Tibial nerve (tissue), 4 donors: ENCODE results near the gene CTSF. TPM values are rescaled to one million over a fixed set of nuclear protein-coding genes. Genes with fewer than 3 reads are reported as not detected.

Source experiments
- DNase-seq, 2 donors: peaks; one replicate each; pipeline ENCODE4 v3.0.0-alpha.2; 2019; ENCODE audit warnings: low spot score in 2 of 2
- H3K27ac ChIP-seq, 4 donors: fragments of 200-600 bp; sonication (generic) in 3 of 4; one replicate each; pipeline ENCODE4 v1.5.1; 2017 to 2019; ENCODE audit warnings: mild to moderate bottlenecking in 1 of 4
- H3K27me3 ChIP-seq, 2 donors: fragments of 200-600 bp; sonication (generic) in 1 of 2; one replicate each; pipeline versions ENCODE4 v1.5.1 to v1.6.0; 2017 to 2019
- H3K36me3 ChIP-seq, 3 donors: fragments of 200-600 bp; sonication (generic); one replicate each; pipeline ENCODE4 v1.5.1; 2018 to 2019
- H3K4me1 ChIP-seq, 4 donors: fragments of 200-600 bp; sonication (generic) in 3 of 4; one replicate each; pipeline ENCODE4 v1.5.1; 2017 to 2019
- H3K4me3 ChIP-seq, 4 donors: fragments of 200-600 bp; sonication (generic) in 3 of 4; one replicate each; pipeline ENCODE4 v1.5.1; 2017 to 2019; ENCODE audit warnings: mild to moderate bottlenecking in 1 of 4, moderate library complexity in 1 of 4
- H3K9me3 ChIP-seq, 4 donors: fragments of 200-600 bp; sonication (generic) in 3 of 4; one replicate each; pipeline ENCODE4 v1.5.1; 2017 to 2019
- EP300 ChIP-seq, 2 donors: sonication (generic); formaldehyde crosslinking; IDR thresholded peaks; one replicate each; pipeline ENCODE4 v1.6.1; 2017; ENCODE audit warnings: antibody characterized with exemption in 2 of 2, mild to moderate bottlenecking in 1 of 2
- POLR2A ChIP-seq, 2 donors: fragments of 450-650 bp; IDR thresholded peaks; one replicate each; pipeline ENCODE4 v1.6.1; 2017; ENCODE audit warnings: antibody characterized with exemption in 2 of 2, mild to moderate bottlenecking in 2 of 2, moderate library complexity in 2 of 2
- WGBS, 2 donors: methylation state at CpG; one replicate each; pipeline ENCODE4 v1.1.5; 2018; 5-methylcytosine and 5-hydroxymethylcytosine counted together
- total RNA-seq, 4 donors: library from RNA; depleted of rRNA; stranded (reverse); fragments of >200 nt; gene quantifications; one replicate each; pipeline ENCODE4 v1.1.0, GENCODE V29; 2016
- TF ChIP-seq, protein P1 (sequence below), 5 experiments: fragments of 200-600 bp in 3 of 5; fragments of 450-650 bp in 2 of 5; sonication (generic) in 3 of 5; IDR thresholded peaks; one replicate each; pipeline ENCODE4 v1.5.1; 2016 to 2019; ENCODE audit warnings: antibody characterized with exemption in 5 of 5, mild to moderate bottlenecking in 3 of 5, moderate library complexity in 2 of 5

Gene CTSF
- total RNA-seq, 4 donors from 2014 or later: 102 to 322 (median 190) TPM

DNA sequence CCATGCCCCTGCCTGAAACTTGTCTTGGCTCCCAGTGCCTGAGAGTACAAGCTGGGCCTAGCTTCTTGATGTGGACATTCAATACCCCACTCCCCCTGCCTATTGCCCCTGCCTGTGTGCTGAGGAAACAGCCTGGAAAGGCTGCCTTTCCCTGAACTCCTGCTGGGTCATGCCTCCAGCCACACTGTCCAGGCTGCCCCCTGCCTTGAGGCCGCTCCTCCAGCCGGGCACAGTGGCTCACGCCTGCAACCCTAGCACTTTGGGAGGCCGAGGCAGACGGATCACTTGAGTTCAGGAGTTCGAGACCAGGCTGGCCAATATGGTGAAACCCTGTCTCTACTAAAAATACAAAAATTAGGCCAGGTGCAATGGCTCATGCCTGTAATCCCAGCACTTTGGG is 34.7 kb upstream of the CTSF start:
- peaks cover 0 to 46% (median 17%) of the 10 kb centered on the region in 4 donors for H3K4me1 ChIP-seq
- WGBS, 2 donors: 90 to 94% methylated on average over 6 of the region's 6 CpGs
- no peak overlapping the region for H3K27ac ChIP-seq
- no peak for DNase-seq
- peaks cover 0 to 71% (median 0%) of the 10 kb centered on the region in 3 donors for H3K36me3 ChIP-seq
- no peaks in the 10 kb centered on the region for H3K9me3 ChIP-seq
- H3K27me3 ChIP-seq: no peaks in the 10 kb centered on the region
- H3K4me3 ChIP-seq: no peak overlapping the region
- TF ChIP-seq POLR2A (IDR thresholded peaks at IDR 0.05): no peak
- no peak for TF ChIP-seq EP300 (IDR thresholded peaks at IDR 0.05)
- TF ChIP-seq, protein P1, sequence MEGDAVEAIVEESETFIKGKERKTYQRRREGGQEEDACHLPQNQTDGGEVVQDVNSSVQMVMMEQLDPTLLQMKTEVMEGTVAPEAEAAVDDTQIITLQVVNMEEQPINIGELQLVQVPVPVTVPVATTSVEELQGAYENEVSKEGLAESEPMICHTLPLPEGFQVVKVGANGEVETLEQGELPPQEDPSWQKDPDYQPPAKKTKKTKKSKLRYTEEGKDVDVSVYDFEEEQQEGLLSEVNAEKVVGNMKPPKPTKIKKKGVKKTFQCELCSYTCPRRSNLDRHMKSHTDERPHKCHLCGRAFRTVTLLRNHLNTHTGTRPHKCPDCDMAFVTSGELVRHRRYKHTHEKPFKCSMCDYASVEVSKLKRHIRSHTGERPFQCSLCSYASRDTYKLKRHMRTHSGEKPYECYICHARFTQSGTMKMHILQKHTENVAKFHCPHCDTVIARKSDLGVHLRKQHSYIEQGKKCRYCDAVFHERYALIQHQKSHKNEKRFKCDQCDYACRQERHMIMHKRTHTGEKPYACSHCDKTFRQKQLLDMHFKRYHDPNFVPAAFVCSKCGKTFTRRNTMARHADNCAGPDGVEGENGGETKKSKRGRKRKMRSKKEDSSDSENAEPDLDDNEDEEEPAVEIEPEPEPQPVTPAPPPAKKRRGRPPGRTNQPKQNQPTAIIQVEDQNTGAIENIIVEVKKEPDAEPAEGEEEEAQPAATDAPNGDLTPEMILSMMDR (IDR thresholded peaks at IDR 0.05): no peak

DNA sequence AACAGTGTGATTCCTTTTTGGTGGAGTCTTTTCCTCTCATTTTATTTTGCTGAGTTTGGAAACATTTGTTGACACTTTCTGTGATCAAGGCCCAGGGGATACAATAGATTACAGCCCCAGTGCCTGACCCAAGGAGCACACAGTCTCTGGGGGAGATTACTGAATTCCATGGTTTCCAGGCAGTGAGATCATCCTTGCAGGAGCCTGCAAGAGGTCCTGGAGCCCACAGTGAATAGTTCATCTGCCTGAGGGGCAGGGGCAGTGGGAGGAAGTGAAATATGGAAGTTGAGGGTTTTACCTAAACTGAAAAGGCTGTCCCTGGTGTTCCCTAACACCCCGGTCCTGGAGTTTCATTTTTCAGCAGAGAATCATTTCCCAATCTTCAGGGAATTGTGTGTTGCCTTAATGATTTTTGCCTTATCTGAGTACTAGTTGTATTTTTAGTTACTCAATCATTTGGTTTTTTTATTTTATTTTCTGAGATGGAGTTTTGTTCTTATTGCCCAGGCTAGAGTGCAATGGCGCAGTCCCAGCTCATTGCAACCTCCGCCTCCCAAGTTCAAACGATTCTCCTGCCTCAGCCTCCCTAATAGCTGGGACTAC is 32.3 kb upstream of the CTSF start:
- Histone ChIP-seq H3K27me3 (no peaks in the 10 kb centered on the region), H3K27ac (peak overlapping the region in 2 of 4 donors; percentile 11 to 55), H3K4me3 (no peak overlapping the region), H3K4me1 (peaks cover 0 to 39% (median 8%) of the 10 kb centered on the region in 4 donors), H3K9me3 (no peaks in the 10 kb centered on the region), H3K36me3 (peaks cover 0 to 67% (median 0%) of the 10 kb centered on the region in 3 donors)
- 76 to 90% methylated on average over 4 of the region's 4 CpGs for WGBS, 2 donors
- no peak for DNase-seq
- TF ChIP-seq, protein P1 (IDR thresholded peaks at IDR 0.05): no peak

DNA sequence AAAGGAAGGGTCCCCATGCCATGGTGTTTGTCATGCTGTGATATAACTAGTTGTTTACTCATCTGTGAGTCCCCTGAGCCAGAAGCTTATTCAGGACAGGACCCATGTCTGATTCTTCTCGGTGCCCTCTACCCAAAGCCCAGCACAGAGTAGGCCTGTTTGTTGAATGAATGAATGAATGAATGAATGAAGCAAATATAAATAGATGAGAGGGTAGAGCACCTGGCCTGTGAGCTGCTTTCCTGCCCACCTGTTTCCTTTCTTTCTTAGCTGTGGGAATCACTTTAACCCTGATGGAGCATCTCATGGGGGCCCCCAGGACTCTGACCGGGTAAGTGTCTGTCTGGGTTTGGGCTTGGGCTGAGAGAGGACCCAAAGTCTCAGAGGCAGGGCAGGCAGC is 31.8 kb upstream of the CTSF start:
- DNase-seq: no peak
- H3K27ac ChIP-seq: peak overlapping the region in 2 of 4 donors; percentile 11 to 16
- H3K4me1 ChIP-seq: peaks cover 0 to 44% (median 12%) of the 10 kb centered on the region in 4 donors
- H3K27me3 ChIP-seq: no peaks in the 10 kb centered on the region
- H3K36me3 ChIP-seq: peaks cover 0 to 61% (median 0%) of the 10 kb centered on the region in 3 donors
- 61 to 66% methylated on average over 2 of the region's 2 CpGs for WGBS, 2 donors
- no peak for TF ChIP-seq POLR2A (IDR thresholded peaks at IDR 0.05)
- TF ChIP-seq, protein P1 (IDR thresholded peaks at IDR 0.05): no peak
- no peak for TF ChIP-seq EP300 (IDR thresholded peaks at IDR 0.05)
- H3K4me3 ChIP-seq: no peak overlapping the region
- no peaks in the 10 kb centered on the region for H3K9me3 ChIP-seq

DNA sequence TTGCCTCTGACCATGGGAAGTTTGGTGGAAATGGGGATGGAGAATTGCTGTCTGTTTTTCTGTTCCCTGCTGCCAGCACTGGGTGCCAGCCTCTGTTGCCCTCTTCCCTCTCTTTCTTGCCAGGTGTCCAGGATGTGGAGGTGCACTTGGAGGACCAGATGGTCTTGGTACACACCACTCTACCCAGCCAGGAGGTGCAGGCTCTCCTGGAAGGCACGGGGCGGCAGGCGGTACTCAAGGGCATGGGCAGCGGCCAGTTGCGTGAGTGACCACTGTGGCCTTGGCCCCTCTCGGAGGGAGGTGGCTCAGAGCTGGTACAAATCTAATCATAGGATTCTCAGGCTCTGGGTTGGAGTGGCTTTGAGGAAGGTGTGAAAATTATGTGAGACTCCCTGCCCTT is 30.6 kb upstream of the CTSF start:
- Histone ChIP-seq H3K36me3 (peaks cover 0 to 49% (median 0%) of the 10 kb centered on the region in 3 donors), H3K4me3 (no peak overlapping the region), H3K9me3 (no peaks in the 10 kb centered on the region), H3K27ac (no peak overlapping the region), H3K4me1 (peaks cover 0 to 56% (median 20%) of the 10 kb centered on the region in 4 donors), H3K27me3 (no peaks in the 10 kb centered on the region)
- WGBS, 2 donors: 97% methylated on average over 5 to 6 of the region's 6 CpGs
- no peak for TF ChIP-seq EP300 (IDR thresholded peaks at IDR 0.05)
- TF ChIP-seq, protein P1 (IDR thresholded peaks at IDR 0.05): no peak
- no peak for TF ChIP-seq POLR2A (IDR thresholded peaks at IDR 0.05)
- no peak for DNase-seq

DNA sequence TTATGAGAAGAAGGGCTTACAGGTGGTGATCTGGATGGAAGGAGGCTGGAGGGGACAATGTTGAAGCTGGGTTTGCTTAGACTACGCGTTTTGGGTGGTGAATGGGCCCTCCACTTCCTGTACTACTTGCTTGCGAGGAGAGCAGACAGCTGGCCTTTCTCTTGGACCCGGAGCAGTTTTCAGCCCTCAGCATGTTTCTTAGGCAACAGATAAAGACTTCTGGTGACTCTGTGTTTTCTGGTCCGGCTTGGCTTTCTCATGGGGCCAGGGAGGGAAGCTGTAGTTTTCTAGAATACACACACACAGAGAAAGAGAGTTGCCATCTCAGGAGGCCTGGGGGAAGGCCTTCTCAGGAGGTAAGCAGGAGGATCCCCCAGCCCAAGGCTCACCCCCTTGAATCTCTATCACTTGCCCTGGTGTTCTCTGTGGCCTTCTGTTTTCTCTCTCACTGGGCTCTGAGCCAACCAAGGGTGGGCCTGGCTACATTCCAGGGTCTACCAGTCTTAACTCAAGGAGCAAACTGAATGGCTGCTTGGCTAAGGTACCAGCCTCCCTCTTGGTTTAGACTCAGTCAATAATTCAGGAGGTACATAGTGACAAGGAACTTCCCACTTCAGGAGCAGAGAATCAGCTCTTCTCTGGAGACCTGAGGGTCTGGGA is 27.0 kb upstream of the CTSF start:
- Histone ChIP-seq H3K4me3 (no peak overlapping the region), H3K4me1 (peaks cover 0 to 44% (median 26%) of the 10 kb centered on the region in 4 donors), H3K27ac (peak overlapping the region in 2 of 4 donors; percentile 37 to 43), H3K9me3 (no peaks in the 10 kb centered on the region), H3K27me3 (no peaks in the 10 kb centered on the region), H3K36me3 (peaks cover 0 to 16% (median 0%) of the 10 kb centered on the region in 3 donors)
- WGBS, 2 donors: 46 to 51% methylated on average over 5 of the region's 5 CpGs
- no peak for DNase-seq
- TF ChIP-seq EP300 (IDR thresholded peaks at IDR 0.05) (no peak), POLR2A (IDR thresholded peaks at IDR 0.05) (no peak)
- TF ChIP-seq, protein P1 (IDR thresholded peaks at IDR 0.05): no peak
